ENCODE data around the gene MEIS1. TPM values are rescaled to one million over a fixed set of nuclear protein-coding genes. Genes with fewer than 3 reads are reported as not detected.
A peak's percentile ranks its signal among the peaks of the same experiment; 100 is the strongest.

The MEIS1 gene
- total and polyA plus RNA-seq, 2 donors (not counting 1 experiment from before 2014, with no cell fraction given), result 48.3 to 139 TPM

- Histone ChIP-seq H2AFZ (ENCODE audit: low read length) (no peak overlapping the region), H3K9me3 (ENCODE audit: control insufficient read depth, insufficient read depth, low read depth, low read length) (no peaks in the 10 kb centered on the region), H4K20me1 (ENCODE audit: control insufficient read depth, extremely low read depth, insufficient read depth, low read length) (no peaks in the 10 kb centered on the region), H3K27me3 (ENCODE audit: control insufficient read depth, insufficient read depth, low read length) (no peaks in the 10 kb centered on the region), H3K4me1 (ENCODE audit: control insufficient read depth, extremely low read depth, insufficient read depth, low read length) (peaks cover 27% of the 10 kb centered on the region), H3K4me2 (ENCODE audit: extremely low read depth, insufficient read depth, low read length) (no peak overlapping the region), H3K9ac (ENCODE audit: insufficient read depth, low read length) (no peak overlapping the region), H3K36me3 (ENCODE audit: control insufficient read depth, insufficient read depth, low read length) (peaks cover 11% of the 10 kb centered on the region), H3K4me3 (replicated peaks in 1 of 4; ENCODE audit: control extremely low read depth in 1 of 4, insufficient read depth in 1 of 4, low read depth in 3 of 4, low read length in 4 of 4) (no peak overlapping the region), H3K27ac (ENCODE audit: insufficient read depth, low read length) (no peak overlapping the region), H3K79me2 (ENCODE audit: control insufficient read depth, insufficient read depth, low read length) (peaks cover 22% of the 10 kb centered on the region)
- no peak for TF ChIP-seq CTCF (conservative IDR thresholded peaks at IDR 0.05 in 1 of 2, IDR thresholded peaks at IDR 0.05 in 1 of 2; ENCODE audit: low read depth in 1 of 2, low read length in 2 of 2)
- TF ChIP-seq EZH2 (IDR thresholded peaks at IDR 0.05; ENCODE audit: low read length, missing control alignments), result no peak
- no peak for DNase-seq (ENCODE audit: low read depth in 2 of 2)
These were observed 135.5 kb downstream of the MEIS1 start for GRCh38 chr2:66570471-66570870.

GRCh38 chr2:66571918-66572317 lies 137.0 kb downstream of the MEIS1 start:
- H4K20me1 ChIP-seq (ENCODE audit: control insufficient read depth, extremely low read depth, insufficient read depth, low read length), result no peaks in the 10 kb centered on the region
- H3K9me3 ChIP-seq (ENCODE audit: control insufficient read depth, insufficient read depth, low read depth, low read length), result no peaks in the 10 kb centered on the region
- H3K36me3 ChIP-seq (ENCODE audit: control insufficient read depth, insufficient read depth, low read length), result peaks cover 11% of the 10 kb centered on the region
- H3K4me1 ChIP-seq (ENCODE audit: control insufficient read depth, extremely low read depth, insufficient read depth, low read length), result peaks cover 27% of the 10 kb centered on the region
- no peaks in the 10 kb centered on the region for H3K27me3 ChIP-seq (ENCODE audit: control insufficient read depth, insufficient read depth, low read length)
- TF ChIP-seq EZH2 (IDR thresholded peaks at IDR 0.05; ENCODE audit: low read length, missing control alignments), result no peak
- no peak for TF ChIP-seq CTCF (conservative IDR thresholded peaks at IDR 0.05 in 1 of 2, IDR thresholded peaks at IDR 0.05 in 1 of 2; ENCODE audit: low read depth in 1 of 2, low read length in 2 of 2)
- peaks cover 31% of the 10 kb centered on the region for H3K79me2 ChIP-seq (ENCODE audit: control insufficient read depth, insufficient read depth, low read length)
- no peak overlapping the region for H3K9ac ChIP-seq (ENCODE audit: insufficient read depth, low read length)
- H3K4me3 ChIP-seq (replicated peaks in 1 of 4; ENCODE audit: control extremely low read depth in 1 of 4, insufficient read depth in 1 of 4, low read depth in 3 of 4, low read length in 4 of 4), result no peak overlapping the region
- no peak overlapping the region for H2AFZ ChIP-seq (ENCODE audit: low read length)
- DNase-seq (ENCODE audit: low read depth in 2 of 2), result peak; percentile 42 to 54
- peak overlapping the region; percentile 7 for H3K4me2 ChIP-seq (ENCODE audit: extremely low read depth, insufficient read depth, low read length)
- H3K27ac ChIP-seq (ENCODE audit: insufficient read depth, low read length), result no peak overlapping the region

GRCh38 chr2:66572391-66572790 lies 137.5 kb downstream of the MEIS1 start:
- peaks cover 33% of the 10 kb centered on the region for H3K79me2 ChIP-seq (ENCODE audit: control insufficient read depth, insufficient read depth, low read length)

More at GRCh38 chr2:66572391-66572790, 137.5 kb downstream of the MEIS1 start:
- no peak overlapping the region for H2AFZ ChIP-seq (ENCODE audit: low read length)
- H3K9ac ChIP-seq (ENCODE audit: insufficient read depth, low read length), result no peak overlapping the region
- peaks cover 11% of the 10 kb centered on the region for H3K36me3 ChIP-seq (ENCODE audit: control insufficient read depth, insufficient read depth, low read length)
- no peak overlapping the region for H3K4me2 ChIP-seq (ENCODE audit: extremely low read depth, insufficient read depth, low read length)
- DNase-seq (ENCODE audit: low read depth in 2 of 2), result no peak
- peaks cover 28% of the 10 kb centered on the region for H3K4me1 ChIP-seq (ENCODE audit: control insufficient read depth, extremely low read depth, insufficient read depth, low read length)
- H3K27me3 ChIP-seq (ENCODE audit: control insufficient read depth, insufficient read depth, low read length), result no peaks in the 10 kb centered on the region
- H4K20me1 ChIP-seq (ENCODE audit: control insufficient read depth, extremely low read depth, insufficient read depth, low read length), result no peaks in the 10 kb centered on the region
- H3K9me3 ChIP-seq (ENCODE audit: control insufficient read depth, insufficient read depth, low read depth, low read length), result no peaks in the 10 kb centered on the region
- no peak overlapping the region for H3K27ac ChIP-seq (ENCODE audit: insufficient read depth, low read length)
- no peak overlapping the region for H3K4me3 ChIP-seq (replicated peaks in 1 of 4; ENCODE audit: control extremely low read depth in 1 of 4, insufficient read depth in 1 of 4, low read depth in 3 of 4, low read length in 4 of 4)
- TF ChIP-seq CTCF (conservative IDR thresholded peaks at IDR 0.05 in 1 of 2, IDR thresholded peaks at IDR 0.05 in 1 of 2; ENCODE audit: low read depth in 1 of 2, low read length in 2 of 2) (no peak), EZH2 (IDR thresholded peaks at IDR 0.05; ENCODE audit: low read length, missing control alignments) (no peak)
